Measurements from ENCODE around the gene SMYD3.

DNA sequence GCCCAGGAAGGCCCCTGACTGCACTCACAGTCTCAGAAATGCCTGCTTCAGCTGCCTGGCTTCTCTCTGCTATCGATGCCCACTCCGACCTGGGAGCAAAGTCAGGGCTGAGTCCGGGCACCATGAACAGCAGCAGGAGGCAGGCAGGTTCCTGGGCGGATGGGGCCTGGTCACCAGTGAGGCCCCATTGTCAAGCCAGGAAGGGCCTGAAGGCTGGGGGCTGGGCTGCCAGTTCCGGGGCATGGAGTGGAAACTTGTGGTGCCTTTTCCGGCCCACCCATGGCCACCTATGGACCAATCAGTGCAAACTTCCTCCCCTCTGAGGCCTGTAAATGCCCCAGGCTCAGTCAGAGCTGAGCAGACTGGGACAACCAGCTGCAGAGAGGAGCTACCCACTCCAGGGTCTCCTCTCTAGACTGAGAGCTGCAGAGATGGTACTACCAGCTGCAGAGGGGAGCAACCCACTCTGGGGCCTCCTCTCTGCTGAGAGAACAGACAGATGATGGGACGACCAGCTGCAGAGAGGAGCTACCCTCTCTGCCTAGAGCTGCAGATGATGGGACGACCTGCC is 286.5 kb downstream of the SMYD3 start:
- TF ChIP-seq, protein P1, sequence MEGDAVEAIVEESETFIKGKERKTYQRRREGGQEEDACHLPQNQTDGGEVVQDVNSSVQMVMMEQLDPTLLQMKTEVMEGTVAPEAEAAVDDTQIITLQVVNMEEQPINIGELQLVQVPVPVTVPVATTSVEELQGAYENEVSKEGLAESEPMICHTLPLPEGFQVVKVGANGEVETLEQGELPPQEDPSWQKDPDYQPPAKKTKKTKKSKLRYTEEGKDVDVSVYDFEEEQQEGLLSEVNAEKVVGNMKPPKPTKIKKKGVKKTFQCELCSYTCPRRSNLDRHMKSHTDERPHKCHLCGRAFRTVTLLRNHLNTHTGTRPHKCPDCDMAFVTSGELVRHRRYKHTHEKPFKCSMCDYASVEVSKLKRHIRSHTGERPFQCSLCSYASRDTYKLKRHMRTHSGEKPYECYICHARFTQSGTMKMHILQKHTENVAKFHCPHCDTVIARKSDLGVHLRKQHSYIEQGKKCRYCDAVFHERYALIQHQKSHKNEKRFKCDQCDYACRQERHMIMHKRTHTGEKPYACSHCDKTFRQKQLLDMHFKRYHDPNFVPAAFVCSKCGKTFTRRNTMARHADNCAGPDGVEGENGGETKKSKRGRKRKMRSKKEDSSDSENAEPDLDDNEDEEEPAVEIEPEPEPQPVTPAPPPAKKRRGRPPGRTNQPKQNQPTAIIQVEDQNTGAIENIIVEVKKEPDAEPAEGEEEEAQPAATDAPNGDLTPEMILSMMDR (IDR thresholded peaks at IDR 0.05) = no peak
- no peak for TF ChIP-seq POLR2A (IDR thresholded peaks at IDR 0.05)
